NCI-H82 (cell line): ENCODE measurements around the gene HNF1A.
A peak's percentile ranks its signal among the peaks of the same experiment; 100 is the strongest.
"Not testable (repeated sequence)": the region's sequence is repeated elsewhere in the genome, so short reads cannot be mapped to it uniquely, and the experiment has no call there.

ENCODE experiments used
- DNase-seq: peaks from one replicate; lab custom pipeline; 2025; lab: John Stamatoyannopoulos, UW

HNF1A gene, protein sequence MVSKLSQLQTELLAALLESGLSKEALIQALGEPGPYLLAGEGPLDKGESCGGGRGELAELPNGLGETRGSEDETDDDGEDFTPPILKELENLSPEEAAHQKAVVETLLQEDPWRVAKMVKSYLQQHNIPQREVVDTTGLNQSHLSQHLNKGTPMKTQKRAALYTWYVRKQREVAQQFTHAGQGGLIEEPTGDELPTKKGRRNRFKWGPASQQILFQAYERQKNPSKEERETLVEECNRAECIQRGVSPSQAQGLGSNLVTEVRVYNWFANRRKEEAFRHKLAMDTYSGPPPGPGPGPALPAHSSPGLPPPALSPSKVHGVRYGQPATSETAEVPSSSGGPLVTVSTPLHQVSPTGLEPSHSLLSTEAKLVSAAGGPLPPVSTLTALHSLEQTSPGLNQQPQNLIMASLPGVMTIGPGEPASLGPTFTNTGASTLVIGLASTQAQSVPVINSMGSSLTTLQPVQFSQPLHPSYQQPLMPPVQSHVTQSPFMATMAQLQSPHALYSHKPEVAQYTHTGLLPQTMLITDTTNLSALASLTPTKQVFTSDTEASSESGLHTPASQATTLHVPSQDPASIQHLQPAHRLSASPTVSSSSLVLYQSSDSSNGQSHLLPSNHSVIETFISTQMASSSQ

GRCh38 chr12:120978296-120979219 lies at the start of gene HNF1A:
TSS of gene HNF1A (plus strand) at chr12:120978543. CDS start at chr12:120978769, 226 bp downstream.
- no peak for DNase-seq

GRCh38 chr12:120928864-120929652 lies 49.3 kb upstream of the HNF1A start:
- no peak for DNase-seq

DNA sequence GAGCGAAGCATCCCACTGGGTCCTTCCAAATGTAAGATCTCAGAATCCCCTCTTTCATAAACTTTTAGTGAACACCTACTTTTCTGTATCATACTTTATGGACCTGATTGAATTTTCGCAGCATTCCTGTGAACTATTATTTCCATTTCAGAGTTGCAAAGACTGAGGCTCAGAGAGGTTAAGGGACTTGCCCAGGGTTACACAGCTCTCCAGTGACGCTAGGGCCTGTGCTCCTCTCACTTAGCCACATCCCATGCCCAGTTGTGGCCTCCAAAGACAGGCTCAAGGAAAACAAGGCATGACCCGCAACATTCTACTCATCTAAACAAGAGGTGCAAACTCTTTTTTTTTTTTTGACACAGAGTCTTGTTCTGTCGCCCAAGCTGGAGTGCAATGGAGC lies 48.3 kb upstream of the HNF1A start:
- no peak for DNase-seq

DNA sequence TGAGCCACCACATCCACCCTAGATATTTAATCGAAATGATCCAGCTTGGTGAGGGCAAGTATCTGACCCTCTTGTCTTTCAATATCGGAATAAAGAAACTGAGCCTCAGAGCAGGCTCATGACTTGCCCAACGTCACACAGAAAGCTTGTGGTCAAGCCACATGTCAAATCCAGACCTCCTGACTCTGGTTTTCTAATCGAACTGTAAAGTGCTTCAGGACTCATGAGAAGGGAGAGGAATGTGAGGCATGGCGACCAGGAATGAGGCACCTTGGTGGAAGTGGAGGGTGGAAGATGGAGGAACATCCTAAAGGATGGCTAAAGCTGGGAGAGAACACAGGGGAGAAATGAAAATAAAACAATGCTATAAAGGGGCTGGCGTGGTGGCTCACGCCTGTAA lies 46.3 kb upstream of the HNF1A start:
- DNase-seq: no peak

GRCh38 chr12:120932956-120933526 lies 45.3 kb upstream of the HNF1A start:
- DNase-seq: no peak

DNA sequence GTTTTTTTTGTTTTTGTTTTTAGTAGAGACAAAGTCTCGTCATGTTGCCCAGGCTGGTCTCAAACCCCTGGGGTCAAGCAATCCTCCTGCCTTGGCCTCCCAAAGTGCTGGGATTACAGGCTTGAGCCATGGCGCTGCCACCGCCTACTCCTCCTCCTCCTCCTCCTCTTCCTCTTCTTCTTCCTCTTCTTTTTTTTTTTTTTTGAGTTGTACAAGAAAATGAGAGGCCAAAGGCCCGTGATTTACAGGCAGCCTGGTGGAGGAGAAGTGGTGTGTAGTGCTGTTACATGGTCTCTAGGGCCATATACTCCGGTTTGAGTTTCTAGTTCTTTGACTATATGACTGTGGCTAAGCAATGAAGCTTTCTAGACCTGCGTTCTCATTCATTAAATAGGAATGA lies 44.6 kb upstream of the HNF1A start:
- no peak for DNase-seq

- no peak for DNase-seq
Measured at GRCh38 chr12:120936197-120936596, 42.1 kb upstream of the HNF1A start.

DNA sequence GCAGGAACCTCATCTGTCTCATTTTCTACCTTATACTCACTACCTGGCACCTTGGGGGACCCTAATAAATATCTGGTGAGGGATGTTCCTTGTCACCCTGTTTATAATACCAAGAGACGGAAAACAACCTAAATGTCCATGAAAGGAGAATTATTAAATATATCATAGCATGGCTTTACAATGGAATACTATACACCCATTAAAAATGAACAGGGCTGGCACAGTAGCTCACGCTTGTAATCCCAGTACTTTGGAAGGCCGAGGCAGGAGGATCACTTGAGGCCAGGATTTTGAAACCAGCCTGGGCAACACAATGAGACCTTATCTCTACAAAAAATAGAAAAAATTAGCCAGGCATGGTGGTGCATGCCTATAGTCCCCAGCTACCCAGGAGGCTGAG lies 39.8 kb upstream of the HNF1A start:
- DNase-seq: no peak

GRCh38 chr12:120939523-120939922 lies 38.8 kb upstream of the HNF1A start:
- DNase-seq: no peak

GRCh38 chr12:120940006-120940405 lies 38.3 kb upstream of the HNF1A start:
- DNase-seq: no peak

GRCh38 chr12:120940799-120941198 lies 37.5 kb upstream of the HNF1A start:
- DNase-seq: no peak

- DNase-seq: no peak
Measured at GRCh38 chr12:120941412-120941811, 36.9 kb upstream of the HNF1A start.

DNA sequence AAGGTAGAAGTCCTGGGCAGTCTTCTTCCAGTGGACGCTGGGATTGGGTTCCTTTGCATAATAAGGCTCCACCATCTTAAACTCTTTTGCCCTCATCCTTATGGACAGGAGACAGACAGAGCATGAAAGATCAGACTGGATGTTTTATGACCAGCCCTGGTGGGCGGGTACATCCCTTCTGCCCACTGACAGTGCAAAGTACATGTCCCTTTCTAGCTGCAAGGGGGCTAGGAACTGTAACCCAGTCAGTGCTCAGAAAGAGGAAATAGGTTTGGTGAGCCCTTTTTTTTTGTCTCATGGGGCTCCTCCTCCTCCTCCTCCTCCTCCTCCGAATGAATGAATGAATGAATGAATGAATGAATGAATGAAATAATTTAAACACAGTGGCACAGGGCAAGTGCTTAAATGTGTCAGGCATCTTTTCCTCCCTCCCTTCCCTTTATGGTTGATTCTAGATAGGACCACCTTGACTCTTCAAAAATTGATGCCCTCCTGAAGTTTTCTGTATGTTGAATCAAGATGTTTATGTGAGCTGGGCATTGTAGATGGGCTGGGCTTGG lies 36.4 kb upstream of the HNF1A start:
- DNase-seq: no peak

GRCh38 chr12:120943482-120943881 lies 34.9 kb upstream of the HNF1A start:
- DNase-seq: no peak

GRCh38 chr12:120944645-120945217 lies 33.6 kb upstream of the HNF1A start:
- peak; percentile 61 for DNase-seq

- not testable (repeated sequence) for DNase-seq
Measured at GRCh38 chr12:120945516-120945915, 32.8 kb upstream of the HNF1A start.

GRCh38 chr12:120950260-120950799 lies 28.0 kb upstream of the HNF1A start:
- not testable (repeated sequence) for DNase-seq

- no peak for DNase-seq
Measured at GRCh38 chr12:120950807-120951206, 27.5 kb upstream of the HNF1A start.

DNA sequence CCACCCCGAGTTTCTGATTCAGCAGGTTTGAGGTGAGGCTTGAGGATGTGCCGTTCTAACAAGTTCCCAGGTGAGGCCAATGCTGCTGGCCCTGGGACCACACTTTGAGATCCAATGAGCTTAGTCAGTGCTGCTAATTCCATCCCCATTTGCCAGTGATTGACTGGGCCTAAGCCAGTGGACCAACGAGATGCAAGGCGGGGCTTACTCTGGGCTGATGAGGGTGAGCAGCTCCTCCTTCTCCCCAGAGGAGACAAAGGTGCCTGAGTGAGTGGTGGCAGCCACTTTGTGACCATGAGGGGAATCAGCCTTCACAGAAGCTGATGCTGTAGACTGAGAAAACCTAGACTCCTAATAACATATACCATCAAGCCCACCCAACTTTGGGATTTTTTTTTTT lies 23.1 kb upstream of the HNF1A start:
- DNase-seq: peak; percentile 30

DNA sequence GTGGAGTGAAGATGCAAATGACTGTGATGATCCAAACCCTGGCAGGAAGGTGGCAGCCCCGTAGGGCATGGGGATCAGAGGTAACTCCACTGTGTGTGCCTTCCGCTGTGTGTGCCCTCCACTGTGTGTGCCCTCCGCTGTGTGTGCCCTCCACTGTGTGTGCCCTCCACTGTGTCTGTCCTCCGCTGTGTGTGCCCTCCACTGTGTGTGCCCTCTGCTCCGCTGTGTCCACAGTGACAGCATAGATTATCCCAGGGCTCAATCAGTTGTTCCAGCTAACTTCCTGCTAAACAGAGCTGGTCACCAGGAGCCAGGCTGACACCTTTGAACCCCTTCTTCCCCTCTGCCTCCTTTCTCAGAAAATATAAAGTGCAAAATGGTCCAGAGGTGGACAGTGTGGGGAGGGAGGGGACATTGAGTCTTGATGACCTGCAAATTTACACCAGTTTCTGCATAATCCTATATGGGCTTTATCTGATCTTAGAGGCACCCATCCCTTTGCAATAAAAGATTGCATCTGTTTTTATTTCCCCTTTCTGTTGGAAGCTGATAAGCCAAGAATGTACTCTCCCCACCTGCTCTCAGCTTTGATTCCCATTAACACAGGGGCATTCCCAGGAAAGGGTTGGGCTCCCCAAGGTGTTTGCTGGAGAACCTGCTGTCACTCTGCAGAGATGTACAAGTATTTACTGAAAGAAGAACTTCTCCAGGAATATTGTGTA lies 21.6 kb upstream of the HNF1A start:
- DNase-seq: no peak
